ENCODE data around the gene LDLRAD4.
"Not testable (repeated sequence)": the region's sequence is repeated elsewhere in the genome, so short reads cannot be mapped to it uniquely, and the experiment has no call there.

The LDLRAD4 gene

GRCh38 chr18:13599031-13599430, 380.5 kb downstream of the LDLRAD4 start:
- DNase-seq (ENCODE audit: low read depth): no peak

DNA sequence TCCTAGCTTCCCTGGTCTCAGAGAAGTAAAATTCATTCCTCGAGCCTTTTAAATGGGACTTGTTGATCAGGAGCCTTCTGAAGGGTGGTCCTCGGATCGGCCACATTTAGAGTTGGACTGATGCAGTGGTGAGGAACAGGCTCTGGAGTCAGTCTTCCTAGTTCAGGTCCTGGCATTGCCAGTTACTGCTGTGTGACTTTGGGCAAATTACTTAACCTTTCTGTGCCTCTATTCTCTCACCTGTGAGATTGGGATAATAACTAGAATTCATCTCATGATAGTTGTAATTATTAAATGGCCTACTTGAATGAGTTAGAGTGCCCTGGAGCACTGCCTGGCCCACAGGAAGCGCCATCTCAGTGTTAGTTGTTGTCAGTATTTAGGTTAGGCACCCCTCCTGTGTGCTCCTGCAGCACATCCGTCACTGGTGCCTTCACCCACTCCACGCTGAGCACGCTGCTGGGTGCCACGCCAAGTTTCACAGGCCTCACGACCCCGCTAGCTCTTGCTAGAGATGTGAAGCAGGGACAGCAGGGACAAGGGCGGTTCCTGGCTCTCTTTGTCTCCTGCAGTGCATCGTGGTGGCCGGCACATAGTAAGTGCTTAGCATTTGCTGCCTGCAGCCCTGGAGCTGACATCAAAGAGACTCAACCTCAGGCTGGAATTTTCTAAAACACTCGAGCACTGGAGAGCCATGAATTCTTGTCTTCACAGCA, 384.9 kb downstream of the LDLRAD4 start:
- no peak for DNase-seq (ENCODE audit: low read depth)

- DNase-seq (ENCODE audit: low read depth): no peak
These were observed 386.2 kb downstream of the LDLRAD4 start for GRCh38 chr18:13604786-13605185.

DNA sequence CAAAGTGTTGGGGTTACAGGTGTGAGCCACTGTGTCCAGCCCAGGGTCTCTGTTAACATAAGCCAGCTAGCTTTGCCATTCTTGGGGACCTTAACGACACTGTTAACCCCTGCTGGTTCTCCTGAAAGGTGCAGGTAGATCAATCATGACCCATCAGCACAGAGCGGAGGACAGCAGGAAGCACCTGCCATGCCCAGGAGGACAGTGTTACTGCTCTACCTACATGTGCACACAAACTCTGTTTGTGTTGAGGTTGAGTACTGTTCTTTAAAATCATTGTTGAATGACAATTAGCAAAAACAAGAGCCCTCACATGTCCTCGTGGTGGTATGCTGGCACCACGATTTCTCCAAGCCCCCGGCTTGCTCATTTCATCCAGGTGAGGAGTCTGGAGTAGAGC, 386.9 kb downstream of the LDLRAD4 start:
- no peak for DNase-seq (ENCODE audit: low read depth)

DNA sequence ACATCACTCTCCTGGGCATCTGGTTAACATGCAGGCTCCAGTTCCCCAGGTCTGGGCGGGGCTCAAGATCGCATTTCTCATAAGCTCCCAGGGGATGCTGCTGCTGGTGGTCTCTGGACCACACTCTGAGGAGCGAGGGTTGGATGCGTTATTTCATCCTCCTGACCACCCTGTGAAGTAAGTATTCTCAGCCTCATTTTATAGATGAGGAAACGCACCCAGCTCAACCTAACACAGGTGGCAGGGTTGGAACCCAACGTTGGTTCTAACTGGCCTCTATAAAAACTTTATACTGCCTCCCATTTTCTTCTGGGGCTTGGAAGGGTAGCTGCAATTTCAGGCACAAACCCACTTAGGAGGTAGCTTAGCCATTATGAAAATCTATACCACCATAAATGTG, 387.3 kb downstream of the LDLRAD4 start:
- no peak for DNase-seq (ENCODE audit: low read depth)

DNA sequence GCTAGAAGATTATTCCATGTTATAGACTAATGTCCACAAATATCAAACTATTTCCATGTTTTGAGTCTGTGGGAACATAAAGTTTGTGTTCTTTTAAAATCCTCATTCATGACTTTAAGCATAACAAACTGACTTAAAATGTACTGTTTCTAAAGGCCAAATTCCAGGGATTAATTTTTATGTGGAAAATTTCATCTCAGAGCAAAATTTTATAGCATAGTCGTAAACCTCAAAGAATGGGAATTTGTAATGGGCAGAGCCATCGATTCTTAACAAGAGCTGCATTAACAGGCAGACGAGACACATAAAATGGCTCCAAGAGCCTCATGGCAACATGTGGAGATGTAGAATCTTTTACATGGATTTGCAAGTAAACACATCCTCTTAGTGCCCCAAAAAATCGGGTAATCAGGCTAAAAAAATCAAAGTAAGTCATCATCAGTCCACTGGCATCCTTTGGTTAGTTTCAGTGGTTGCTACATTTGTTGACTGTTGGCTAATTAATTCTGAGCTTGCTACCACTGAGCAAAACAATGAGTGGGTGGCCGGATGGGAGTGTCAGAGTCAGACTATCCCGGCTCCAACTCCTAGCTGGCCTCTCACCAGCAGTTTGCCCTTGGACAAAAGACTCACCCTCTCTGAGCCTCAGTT, 388.2 kb downstream of the LDLRAD4 start:
- DNase-seq (ENCODE audit: low read depth): no peak

DNA sequence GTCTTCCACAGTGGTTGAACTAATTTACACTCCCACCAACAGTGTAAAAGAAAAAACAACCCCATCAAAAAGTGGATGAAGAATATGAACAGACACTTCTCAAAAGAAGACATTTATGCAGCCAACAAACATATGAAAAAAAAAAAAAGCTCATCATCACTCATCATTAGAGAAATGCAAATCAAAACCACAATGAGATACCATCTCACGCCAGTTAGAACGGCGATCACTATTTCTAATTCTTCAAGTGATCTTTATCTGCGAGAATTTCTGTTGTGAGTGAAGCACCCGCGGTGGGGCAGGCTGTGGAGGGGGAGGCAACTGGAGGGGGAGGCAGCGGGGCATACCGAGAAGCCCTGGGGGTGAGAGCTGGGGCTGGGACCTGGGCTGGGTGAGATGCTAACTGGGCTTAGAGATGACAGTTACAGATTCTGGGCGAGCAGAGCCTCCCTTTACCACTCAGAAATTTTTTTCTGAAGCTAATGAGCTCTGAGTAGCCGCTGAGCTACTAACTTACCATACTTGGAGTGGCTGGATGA, 389.5 kb downstream of the LDLRAD4 start:
- DNase-seq (ENCODE audit: low read depth): not testable (repeated sequence)

GRCh38 chr18:13608791-13609532, 390.4 kb downstream of the LDLRAD4 start:
- no peak for DNase-seq (ENCODE audit: low read depth)

- DNase-seq (ENCODE audit: low read depth): no peak
These were observed 392.1 kb downstream of the LDLRAD4 start for GRCh38 chr18:13610555-13611141.

DNA sequence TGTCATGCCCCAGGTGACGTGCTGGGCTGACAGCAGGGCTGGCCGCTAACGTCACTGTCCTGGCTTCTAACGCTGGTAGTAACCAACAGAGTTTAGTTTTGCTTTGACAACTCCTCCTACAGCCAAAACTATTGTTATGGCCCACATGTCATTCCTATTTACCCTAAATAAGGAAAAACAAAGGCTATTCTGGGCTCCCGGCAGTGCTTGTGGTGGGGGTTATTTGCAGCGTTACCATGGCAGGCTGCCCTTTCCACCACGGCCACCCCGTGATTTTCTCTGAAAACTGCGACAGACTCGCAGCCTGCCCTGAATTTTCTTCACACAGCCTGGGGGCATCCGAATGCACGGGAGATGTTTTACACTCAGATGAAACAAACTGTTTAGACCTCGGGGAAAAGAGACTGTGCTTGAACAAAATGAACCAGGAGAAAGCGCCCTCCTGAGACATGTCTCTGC, 392.6 kb downstream of the LDLRAD4 start:
- peak; percentile 36 for DNase-seq (ENCODE audit: low read depth)

DNA sequence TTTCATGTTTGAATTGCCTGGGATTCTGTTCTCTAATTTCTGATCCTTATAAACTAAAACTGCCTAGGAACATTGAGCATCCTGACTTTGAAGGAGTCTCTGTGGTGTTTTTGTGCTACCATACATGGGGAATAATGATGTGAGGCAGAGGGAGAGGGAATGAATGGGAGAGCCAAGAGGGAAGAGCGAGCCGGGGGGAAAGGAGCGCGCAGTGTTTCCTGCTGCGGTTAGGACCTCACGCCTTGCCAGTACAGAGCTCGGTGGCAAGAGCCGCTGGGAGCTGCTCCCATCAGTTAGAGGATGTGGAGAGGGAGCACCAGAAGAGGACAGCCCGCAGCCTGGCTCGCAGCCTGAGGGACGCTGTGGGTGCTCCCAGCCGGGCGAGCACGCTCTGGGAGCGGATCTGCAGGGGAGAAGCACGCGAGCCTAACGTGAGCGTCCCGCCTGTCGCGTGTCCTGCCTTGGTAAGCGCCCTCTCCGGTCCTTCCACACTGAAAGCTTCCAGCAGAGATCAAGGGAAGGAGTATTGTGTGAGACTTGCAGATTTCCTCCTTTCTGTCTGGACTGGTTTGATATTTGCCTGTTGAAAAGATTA, 393.1 kb downstream of the LDLRAD4 start:
- no peak for DNase-seq (ENCODE audit: low read depth)

- no peak for DNase-seq (ENCODE audit: low read depth)
These were observed 393.8 kb downstream of the LDLRAD4 start for GRCh38 chr18:13612196-13612997.

DNA sequence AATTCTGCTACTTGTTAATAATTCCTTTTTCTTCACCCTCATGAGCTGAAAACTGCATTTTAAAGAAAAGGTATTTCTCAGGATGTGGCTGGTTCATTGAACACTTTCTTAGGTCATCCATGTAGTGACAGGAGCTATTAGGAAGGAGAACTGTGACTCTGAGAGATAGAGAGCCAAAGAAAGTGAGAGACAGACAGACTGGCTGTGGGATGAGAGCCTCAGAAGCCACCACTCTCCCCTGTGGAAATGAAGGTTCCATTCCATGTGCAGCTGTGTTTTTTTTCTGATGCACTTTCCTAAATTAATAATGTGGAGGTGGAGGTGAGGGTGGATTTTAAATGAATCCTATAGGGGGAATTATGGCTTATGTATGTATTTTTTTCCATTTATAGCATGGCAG, 394.5 kb downstream of the LDLRAD4 start:
- no peak for DNase-seq (ENCODE audit: low read depth)

- DNase-seq (ENCODE audit: low read depth): no peak
These were observed 395.3 kb downstream of the LDLRAD4 start for GRCh38 chr18:13613591-13614501.

DNA sequence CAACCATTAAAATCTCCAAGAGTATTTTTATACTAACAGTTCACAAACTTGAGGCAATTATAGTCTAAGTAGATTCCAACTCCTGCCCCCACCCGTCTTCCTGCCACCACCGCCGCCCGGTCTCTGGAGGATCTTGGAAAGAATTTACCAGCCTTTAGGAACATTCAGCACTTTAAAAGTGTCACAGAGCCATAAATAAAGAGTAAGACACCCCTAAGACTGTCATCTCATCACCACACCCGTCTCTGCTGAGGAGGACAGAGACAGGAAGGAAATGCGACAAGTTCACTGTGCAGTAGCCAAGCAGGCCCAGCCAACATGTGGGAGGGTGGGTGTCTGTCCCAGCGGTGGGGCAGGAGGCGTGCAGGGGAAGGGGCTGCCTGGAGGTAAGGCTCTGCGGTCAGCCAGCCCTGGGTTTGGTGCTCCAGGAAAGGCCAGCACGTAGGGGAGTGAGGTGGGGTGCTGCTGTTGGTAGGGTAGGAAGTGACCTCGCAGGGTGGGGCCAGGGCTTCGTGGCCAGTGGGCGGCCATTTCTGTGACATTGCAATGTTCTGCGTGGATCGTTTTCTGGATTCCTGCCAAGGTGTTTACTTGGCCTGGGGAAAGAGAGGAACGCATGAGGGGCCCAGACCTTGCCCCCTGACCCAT, 396.2 kb downstream of the LDLRAD4 start:
- DNase-seq (ENCODE audit: low read depth): no peak

GRCh38 chr18:13615432-13615861, 396.9 kb downstream of the LDLRAD4 start:
- no peak for DNase-seq (ENCODE audit: low read depth)

- no peak for DNase-seq (ENCODE audit: low read depth)
These were observed 397.5 kb downstream of the LDLRAD4 start for GRCh38 chr18:13616041-13616440.

DNA sequence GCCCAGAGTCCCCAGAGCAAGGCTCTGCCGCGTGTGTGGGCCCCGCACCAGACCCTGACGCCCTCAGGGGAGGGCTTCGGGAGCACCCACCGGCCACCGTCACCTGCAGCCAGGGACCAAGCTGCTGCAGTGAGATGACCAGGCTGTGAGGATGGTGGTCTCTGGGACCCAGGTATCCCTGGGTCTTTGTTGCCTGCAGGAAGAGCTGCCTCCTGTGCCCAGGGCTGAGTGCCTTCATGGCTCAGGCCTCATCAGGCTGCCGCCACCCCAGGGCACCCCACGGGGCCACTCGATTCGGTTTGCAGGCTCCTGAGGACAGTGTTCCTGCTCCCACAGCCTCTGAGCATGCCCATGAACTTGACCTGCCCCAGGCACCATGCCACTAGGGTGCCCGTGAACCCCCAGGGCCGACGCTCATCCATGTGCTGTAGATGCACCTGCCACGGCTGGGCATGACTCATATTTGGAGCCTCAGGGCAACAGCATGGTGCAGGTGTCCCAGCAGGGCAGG, 398.0 kb downstream of the LDLRAD4 start:
- DNase-seq (ENCODE audit: low read depth): no peak

GRCh38 chr18:13617826-13618515, 399.4 kb downstream of the LDLRAD4 start:
- DNase-seq (ENCODE audit: low read depth): no peak

Measured in stromal cell of bone marrow (primary cell).